Measurements from ENCODE around the gene CAMKK1. TPM values are rescaled to one million over a fixed set of nuclear protein-coding genes. Genes with fewer than 3 reads are reported as not detected.

CAMKK1 gene
- total and polyA plus RNA-seq, 2 donors: 5.8 to 13.6 TPM

GRCh38 chr17:3827124-3827773 lies 65.6 kb downstream of the CAMKK1 start:
- no peaks in the 10 kb centered on the region for H3K36me3 ChIP-seq (ENCODE audit: insufficient read depth)
- no peak overlapping the region for H3K27ac ChIP-seq (ENCODE audit: low read depth)
- no peak overlapping the region for H3K4me3 ChIP-seq (ENCODE audit: low read depth, low read length)
- DNase-seq (ENCODE audit: extremely low spot score): no peak
- H3K4me1 ChIP-seq (ENCODE audit: insufficient read depth): no peaks in the 10 kb centered on the region
- 70% methylated on average over 6 of the region's 6 CpGs for WGBS

DNA sequence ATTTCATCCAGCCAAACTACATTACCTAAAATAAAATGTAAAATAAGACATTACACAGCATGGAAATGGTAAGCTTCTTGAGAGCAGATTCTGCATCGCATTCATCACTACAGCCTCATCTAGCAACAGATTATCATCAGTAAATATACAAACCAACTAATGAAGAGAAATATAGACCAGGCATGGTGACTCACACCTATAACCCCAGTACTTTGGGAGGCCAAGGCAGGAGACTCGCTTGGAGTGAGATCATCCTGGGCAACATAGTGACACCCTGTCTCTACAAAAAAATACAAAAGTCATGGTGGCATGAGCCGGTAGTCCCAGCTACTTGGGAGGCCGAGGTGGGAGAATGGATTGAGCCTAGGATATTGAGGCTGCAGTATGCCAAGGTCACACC lies 66.7 kb downstream of the CAMKK1 start:
- Histone ChIP-seq H3K27ac (ENCODE audit: low read depth) (no peak overlapping the region), H3K4me3 (ENCODE audit: low read depth, low read length) (no peak overlapping the region), H3K4me1 (ENCODE audit: insufficient read depth) (no peaks in the 10 kb centered on the region), H3K36me3 (ENCODE audit: insufficient read depth) (no peaks in the 10 kb centered on the region)
- DNase-seq (ENCODE audit: extremely low spot score): no peak
- 94% methylated on average over 4 of the region's 4 CpGs for WGBS

- WGBS: 96% methylated on average over 9 of the region's 9 CpGs
- Histone ChIP-seq H3K36me3 (ENCODE audit: insufficient read depth) (no peaks in the 10 kb centered on the region), H3K27ac (ENCODE audit: low read depth) (no peak overlapping the region), H3K4me3 (ENCODE audit: low read depth, low read length) (no peak overlapping the region), H3K4me1 (ENCODE audit: insufficient read depth) (no peaks in the 10 kb centered on the region)
- no peak for DNase-seq (ENCODE audit: extremely low spot score)
Observed at GRCh38 chr17:3821101-3821500, 71.8 kb downstream of the CAMKK1 start.

DNA sequence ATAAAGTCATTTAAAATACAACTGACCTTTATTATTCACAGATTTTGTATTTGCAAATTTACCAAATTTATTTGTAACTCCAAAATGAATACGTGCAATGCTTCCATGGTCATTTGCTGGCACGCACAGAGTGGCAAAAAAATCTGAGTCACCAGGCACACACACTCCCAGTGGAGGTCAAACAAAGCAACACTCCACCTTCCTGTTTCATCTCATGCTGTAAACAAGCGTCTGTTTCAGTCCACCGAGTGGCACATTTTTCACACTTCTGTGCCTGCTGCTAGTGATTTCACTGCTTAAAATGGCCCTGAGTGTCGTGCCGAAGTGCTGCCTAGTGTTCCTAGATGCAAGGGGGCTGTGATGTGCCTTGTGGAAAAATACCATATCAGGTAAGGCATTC lies 74.1 kb downstream of the CAMKK1 start:
- no peak overlapping the region for H3K4me3 ChIP-seq (ENCODE audit: low read depth, low read length)
- DNase-seq (ENCODE audit: extremely low spot score): no peak
- H3K36me3 ChIP-seq (ENCODE audit: insufficient read depth): no peaks in the 10 kb centered on the region
- no peak overlapping the region for H3K27ac ChIP-seq (ENCODE audit: low read depth)
- 88% methylated on average over 6 of the region's 6 CpGs for WGBS
- no peaks in the 10 kb centered on the region for H3K4me1 ChIP-seq (ENCODE audit: insufficient read depth)

GRCh38 chr17:3817851-3818605 lies 74.8 kb downstream of the CAMKK1 start:
- no peaks in the 10 kb centered on the region for H3K36me3 ChIP-seq (ENCODE audit: insufficient read depth)
- no peaks in the 10 kb centered on the region for H3K4me1 ChIP-seq (ENCODE audit: insufficient read depth)
- WGBS: 95% methylated on average over 12 of the region's 12 CpGs
- DNase-seq (ENCODE audit: extremely low spot score): no peak
- H3K27ac ChIP-seq (ENCODE audit: low read depth): no peak overlapping the region
- H3K4me3 ChIP-seq (ENCODE audit: low read depth, low read length): no peak overlapping the region

DNA sequence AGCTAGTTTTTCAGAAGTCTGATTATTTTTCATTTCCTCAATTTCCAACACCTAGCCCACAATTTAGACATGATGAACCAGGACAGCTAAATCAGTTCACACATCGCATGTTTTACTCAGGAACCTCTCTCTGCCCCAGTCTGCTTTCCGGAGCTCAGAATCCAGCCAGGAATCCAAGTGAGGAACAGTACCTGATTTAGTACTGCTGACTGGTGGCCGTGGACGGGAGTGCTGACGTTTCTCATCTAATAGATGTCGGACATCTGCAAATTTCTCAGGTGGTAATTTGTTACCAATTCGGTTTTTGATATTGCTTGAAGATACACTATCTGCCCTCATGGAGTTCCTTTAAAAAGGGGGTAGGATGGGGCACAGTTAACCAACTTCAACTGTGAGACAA lies 76.9 kb downstream of the CAMKK1 start:
- Histone ChIP-seq H3K4me3 (ENCODE audit: low read depth, low read length) (no peak overlapping the region), H3K36me3 (ENCODE audit: insufficient read depth) (no peaks in the 10 kb centered on the region), H3K4me1 (ENCODE audit: insufficient read depth) (no peaks in the 10 kb centered on the region), H3K27ac (ENCODE audit: low read depth) (no peak overlapping the region)
- 88% methylated on average over 7 of the region's 7 CpGs for WGBS
- DNase-seq (ENCODE audit: extremely low spot score): no peak

GRCh38 chr17:3815122-3815521 lies 77.7 kb downstream of the CAMKK1 start:
- Histone ChIP-seq H3K4me3 (ENCODE audit: low read depth, low read length) (no peak overlapping the region), H3K4me1 (ENCODE audit: insufficient read depth) (no peaks in the 10 kb centered on the region), H3K27ac (ENCODE audit: low read depth) (no peak overlapping the region), H3K36me3 (ENCODE audit: insufficient read depth) (no peaks in the 10 kb centered on the region)
- 91% methylated on average over 6 of the region's 6 CpGs for WGBS
- no peak for DNase-seq (ENCODE audit: extremely low spot score)

DNA sequence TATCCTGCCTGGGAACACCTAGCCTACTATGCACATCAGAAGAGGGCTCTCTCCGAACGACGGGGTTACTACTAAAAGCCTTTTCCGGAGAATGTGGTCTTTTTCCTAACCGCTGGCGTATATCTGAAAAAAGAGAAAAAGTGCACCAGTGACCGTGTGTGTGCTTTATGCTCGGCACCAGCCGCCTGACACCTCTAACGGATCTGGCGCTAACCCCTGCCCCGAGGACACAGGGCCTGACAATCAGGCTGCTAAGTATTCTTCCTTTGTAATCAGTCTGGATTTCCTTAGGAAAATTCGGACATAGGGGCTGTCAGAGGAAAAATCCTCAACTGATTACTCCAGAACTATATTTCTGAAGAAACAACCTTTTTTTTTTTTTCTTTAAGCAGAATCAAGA lies 78.5 kb downstream of the CAMKK1 start:
- Histone ChIP-seq H3K4me1 (ENCODE audit: insufficient read depth) (no peaks in the 10 kb centered on the region), H3K4me3 (ENCODE audit: low read depth, low read length) (no peak overlapping the region), H3K36me3 (ENCODE audit: insufficient read depth) (no peaks in the 10 kb centered on the region), H3K27ac (ENCODE audit: low read depth) (no peak overlapping the region)
- 93% methylated on average over 13 of the region's 13 CpGs for WGBS
- DNase-seq (ENCODE audit: extremely low spot score): no peak

- 93% methylated on average over 15 of the region's 15 CpGs for WGBS
- H3K27ac ChIP-seq (ENCODE audit: low read depth): no peak overlapping the region
Observed at GRCh38 chr17:3813171-3813570, 79.7 kb downstream of the CAMKK1 start.

GRCh38 chr17:3812771-3813170 lies 80.1 kb downstream of the CAMKK1 start:
- no peak overlapping the region for H3K4me3 ChIP-seq (ENCODE audit: low read depth, low read length)
- no peak for DNase-seq (ENCODE audit: extremely low spot score)
- no peak overlapping the region for H3K27ac ChIP-seq (ENCODE audit: low read depth)
- no peaks in the 10 kb centered on the region for H3K36me3 ChIP-seq (ENCODE audit: insufficient read depth)
- H3K4me1 ChIP-seq (ENCODE audit: insufficient read depth): no peaks in the 10 kb centered on the region
- 94% methylated on average over 12 of the region's 12 CpGs for WGBS

More at GRCh38 chr17:3813171-3813570, 79.7 kb downstream of the CAMKK1 start:
- Histone ChIP-seq H3K4me1 (ENCODE audit: insufficient read depth) (no peaks in the 10 kb centered on the region), H3K4me3 (ENCODE audit: low read depth, low read length) (no peak overlapping the region), H3K36me3 (ENCODE audit: insufficient read depth) (no peaks in the 10 kb centered on the region)
- no peak for DNase-seq (ENCODE audit: extremely low spot score)

DNA sequence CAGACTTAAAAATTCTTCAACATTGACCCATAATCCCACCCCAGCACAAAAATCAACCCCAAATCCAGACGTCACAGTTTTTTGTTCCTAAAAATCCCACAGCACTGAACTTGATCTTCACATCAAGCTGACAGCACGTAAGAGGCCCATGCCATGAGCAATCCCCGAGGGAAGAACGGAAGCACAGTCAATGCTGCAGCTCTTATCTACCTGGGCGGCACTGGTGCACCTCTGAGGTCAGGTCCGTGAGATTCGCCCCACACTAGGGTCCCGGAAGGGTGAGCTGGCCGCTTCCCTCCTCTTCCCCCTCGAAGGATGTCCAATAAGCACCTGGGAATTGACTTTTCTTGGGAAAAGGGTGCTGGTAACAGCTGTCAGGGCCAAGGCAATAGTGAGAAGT lies 80.6 kb downstream of the CAMKK1 start:
- 90% methylated on average over 10 of the region's 10 CpGs for WGBS
- no peak overlapping the region for H3K27ac ChIP-seq (ENCODE audit: low read depth)
- no peaks in the 10 kb centered on the region for H3K4me1 ChIP-seq (ENCODE audit: insufficient read depth)
- no peak overlapping the region for H3K4me3 ChIP-seq (ENCODE audit: low read depth, low read length)
- no peak for DNase-seq (ENCODE audit: extremely low spot score)
- H3K36me3 ChIP-seq (ENCODE audit: insufficient read depth): no peaks in the 10 kb centered on the region

Other genes starting within 250 kb of the CAMKK1 start
- gene TAX1BP3, start 224.5 kb downstream of the CAMKK1 start, total RNA-seq: 64.2 TPM
- 129 TPM for gene TAX1BP3, start 224.5 kb downstream of the CAMKK1 start, polyA plus RNA-seq
- gene EMC6, start 224.2 kb downstream of the CAMKK1 start, total RNA-seq: 7.8 TPM
- gene EMC6, start 224.2 kb downstream of the CAMKK1 start, polyA plus RNA-seq: 77.1 TPM
- gene P2RX5, start 196.9 kb downstream of the CAMKK1 start, total RNA-seq: 1.3 TPM
- 1.0 TPM for gene P2RX5, start 196.9 kb downstream of the CAMKK1 start, polyA plus RNA-seq
- gene HASPIN, start 169.2 kb downstream of the CAMKK1 start, total RNA-seq: 2.2 TPM
- 0.08 TPM for gene HASPIN, start 169.2 kb downstream of the CAMKK1 start, polyA plus RNA-seq
- gene ITGAE, start 91.9 kb downstream of the CAMKK1 start, total RNA-seq: 14.0 TPM
- 34.6 TPM for gene ITGAE, start 91.9 kb downstream of the CAMKK1 start, polyA plus RNA-seq
- gene NCBP3, start 46.8 kb downstream of the CAMKK1 start, total RNA-seq: 42.0 TPM
- gene NCBP3, start 46.8 kb downstream of the CAMKK1 start, polyA plus RNA-seq: 21.2 TPM
- gene P2RX1, start 23.4 kb upstream of the CAMKK1 start, total RNA-seq: 19.6 TPM
- 126 TPM for gene P2RX1, start 23.4 kb upstream of the CAMKK1 start, polyA plus RNA-seq
- gene ATP2A3, start 71.4 kb upstream of the CAMKK1 start, total RNA-seq: 7.1 TPM
- gene ATP2A3, start 71.4 kb upstream of the CAMKK1 start, polyA plus RNA-seq: 28.1 TPM
- 44.5 TPM for gene ZZEF1, start 250.0 kb upstream of the CAMKK1 start, total RNA-seq
- 19.7 TPM for gene ZZEF1, start 250.0 kb upstream of the CAMKK1 start, polyA plus RNA-seq

Data from urinary bladder (tissue), 4 donors.